ENCODE results near the gene ZNF652.
"Not testable (repeated sequence)": the region's sequence is repeated elsewhere in the genome, so short reads cannot be mapped to it uniquely, and the experiment has no call there.

ZNF652 gene

DNA sequence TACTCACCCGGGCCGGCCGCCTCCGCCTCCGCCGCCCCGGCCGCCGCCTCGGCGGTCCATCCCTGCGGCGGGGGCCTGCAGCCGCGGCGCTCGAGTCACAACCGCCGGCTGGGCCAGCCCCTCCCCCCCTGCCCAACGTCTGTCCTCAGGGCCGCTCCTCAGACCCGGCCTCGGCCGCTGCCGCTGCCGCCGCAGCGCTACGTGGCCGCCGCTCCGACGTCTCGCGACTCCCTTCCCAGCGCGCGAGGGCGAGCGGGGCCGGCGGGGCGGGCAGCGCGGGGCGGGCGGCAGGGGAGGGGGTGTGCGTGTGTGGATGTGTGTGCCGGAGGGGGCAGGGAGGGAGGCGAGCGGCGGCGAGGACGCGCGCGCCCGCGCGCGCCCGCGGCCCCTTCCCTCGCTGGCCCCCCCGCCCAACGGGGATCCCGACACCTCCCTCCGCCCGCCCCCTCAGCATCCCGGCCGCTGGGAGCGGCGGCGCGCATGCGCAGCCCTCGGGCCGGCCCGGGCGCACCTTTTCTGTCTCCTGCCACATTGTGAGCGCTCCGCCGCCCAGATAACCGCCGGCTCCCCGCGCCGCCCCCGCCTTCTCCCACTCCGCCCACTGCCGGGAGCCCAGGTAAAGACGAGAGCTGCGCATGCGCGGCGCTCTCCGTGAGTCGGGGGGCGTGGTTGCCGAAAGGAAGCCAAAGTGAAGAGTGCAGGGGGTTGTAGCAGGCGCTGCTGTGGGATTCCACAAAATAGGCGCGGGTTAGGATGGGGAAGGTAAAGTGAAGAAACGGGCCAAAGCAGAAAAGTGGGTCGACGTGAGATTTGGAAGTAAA is at the start of gene ZNF652:
TSS of gene ZNF652 (minus strand) at position 349 of the 821 bp plus-strand sequence. CDS start 44,525 bp downstream, outside the sequence.
- DNase-seq = peak; percentile 85 to 90

DNA sequence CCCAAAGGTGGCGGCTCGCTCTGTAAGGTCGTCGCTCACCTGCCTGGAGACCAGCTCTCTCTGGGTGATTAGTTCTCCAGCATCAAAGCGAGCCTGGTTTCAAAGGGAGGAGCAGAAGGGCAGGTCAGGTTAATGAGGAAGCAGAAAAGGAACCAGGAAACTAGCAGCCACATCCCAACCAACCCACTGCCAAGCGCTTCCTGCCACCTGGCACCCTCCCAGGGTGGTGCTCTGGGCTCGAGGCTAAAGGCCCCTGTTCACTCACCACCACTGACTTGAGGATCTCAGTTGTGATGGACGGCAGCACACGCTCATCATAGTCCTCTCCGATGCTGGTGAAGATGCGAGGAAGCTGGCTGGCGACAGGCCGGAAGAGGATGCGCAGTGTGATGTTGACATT is 47.0 kb upstream of the ZNF652 start:
- no peak for DNase-seq

DNA sequence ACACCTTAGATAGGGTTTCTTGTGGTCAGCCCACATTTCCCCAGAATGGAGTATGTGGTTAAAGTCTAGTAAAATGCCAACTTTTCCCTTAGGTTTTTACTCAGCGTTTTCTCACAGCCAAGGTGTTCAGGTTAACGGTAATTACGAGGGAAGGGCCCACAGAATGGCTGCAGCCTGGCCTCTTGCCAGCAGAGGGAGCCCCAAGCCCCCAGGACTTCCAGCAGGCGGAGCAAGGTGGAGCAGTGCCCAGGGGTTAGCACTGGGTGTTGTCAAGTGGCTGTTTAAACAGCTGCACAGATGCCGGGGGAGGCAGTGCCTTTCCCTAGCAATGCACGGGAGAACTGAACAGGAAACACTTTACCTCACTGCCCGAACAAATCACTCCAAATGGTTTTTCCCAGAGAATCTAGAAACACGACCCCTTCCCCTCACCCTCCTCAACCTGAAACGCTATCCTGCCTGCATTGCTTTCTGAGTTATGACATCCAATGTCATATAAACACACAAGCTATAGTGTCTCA is 46.0 kb upstream of the ZNF652 start:
- peak; percentile 88 to 91 for DNase-seq

DNA sequence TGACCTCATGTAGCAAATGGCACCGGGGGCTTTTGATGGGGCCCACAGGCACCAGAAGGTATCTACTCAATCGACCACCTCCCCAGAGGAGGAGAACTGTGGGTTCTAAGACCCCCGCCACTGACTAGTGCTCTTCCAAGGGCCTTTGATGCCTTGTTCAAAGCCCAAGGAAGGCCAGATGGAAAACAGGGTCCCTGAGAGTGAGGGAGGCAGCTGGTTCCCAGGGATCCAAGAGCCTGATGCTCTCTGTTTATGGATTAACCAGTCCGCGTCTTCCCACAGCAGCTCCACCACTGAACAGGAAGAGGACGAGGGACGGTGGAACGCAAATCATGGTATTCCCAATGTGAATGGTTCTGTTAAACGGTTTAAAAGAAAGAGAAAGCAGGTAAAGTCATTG is 45.0 kb upstream of the ZNF652 start:
- no peak for DNase-seq

DNA sequence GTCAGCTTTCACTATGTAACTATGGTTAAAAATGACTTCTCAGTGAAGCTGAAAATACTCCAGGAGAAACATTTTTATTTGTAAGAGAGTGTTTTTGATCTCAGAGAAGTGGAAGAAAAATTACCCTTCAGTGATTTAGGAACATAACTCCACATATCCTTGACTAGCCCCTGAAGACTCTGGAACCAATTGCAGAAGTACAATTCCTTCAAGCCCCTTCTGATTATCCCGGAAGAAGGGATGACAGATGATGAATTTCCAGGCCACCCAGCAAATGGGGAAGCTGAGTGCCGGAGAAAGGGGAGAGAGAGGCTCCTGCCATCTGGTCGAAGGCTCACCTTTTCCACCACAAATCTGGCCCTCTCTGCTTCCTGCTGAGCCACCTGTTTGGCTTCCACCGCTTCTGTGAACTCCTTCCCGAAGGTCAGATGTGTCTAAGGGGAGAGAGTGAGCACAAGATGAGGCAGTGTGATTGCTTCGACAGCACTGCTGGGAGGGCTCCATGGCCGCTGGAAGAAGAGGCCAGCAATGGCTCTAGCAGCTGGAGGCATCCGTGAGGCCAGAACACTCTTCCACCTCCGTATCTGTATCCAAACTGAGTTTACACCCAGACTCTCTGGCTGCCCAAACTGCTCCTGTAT is 44.5 kb upstream of the ZNF652 start:
- DNase-seq = no peak

DNA sequence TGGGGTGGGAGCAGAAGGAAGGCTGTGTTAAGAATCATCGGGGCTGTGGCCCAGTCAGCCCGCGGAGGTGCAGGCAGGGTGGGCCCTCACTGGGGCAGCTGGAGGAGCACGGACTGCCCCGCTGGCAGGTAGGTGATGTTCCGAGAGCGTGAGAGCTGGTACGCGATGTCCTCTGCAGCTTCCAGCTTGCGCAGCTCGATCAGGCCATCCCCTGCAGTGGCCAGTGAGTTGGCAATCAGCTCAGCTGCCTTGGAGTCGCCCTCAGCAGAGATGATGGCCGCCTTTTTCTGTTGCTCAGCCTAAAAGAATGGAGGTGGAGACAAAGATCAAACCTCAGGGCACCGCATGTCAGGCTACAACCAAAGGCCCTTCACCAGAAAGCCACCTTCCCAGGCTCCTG is 42.9 kb upstream of the ZNF652 start:
- DNase-seq = no peak

DNA sequence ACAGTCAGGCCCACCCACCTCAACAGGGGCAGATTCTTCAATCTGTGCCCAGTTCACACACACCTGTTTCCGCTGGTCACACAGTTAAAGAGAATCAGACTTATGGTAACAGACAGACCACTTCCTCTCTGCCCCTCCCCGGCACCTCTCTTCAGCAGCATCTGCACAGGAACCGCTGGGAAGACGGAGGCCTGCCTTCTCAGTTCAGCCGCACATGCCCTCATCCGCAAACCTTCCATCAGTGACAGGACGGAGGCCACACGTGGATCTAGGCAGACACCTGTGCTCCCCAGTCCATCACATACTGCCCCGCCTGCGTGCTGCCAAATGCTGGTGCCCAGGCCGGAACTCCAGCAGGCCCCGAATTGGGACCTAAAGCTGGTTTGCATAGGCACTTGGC is 42.3 kb upstream of the ZNF652 start:
- no peak for DNase-seq

DNA sequence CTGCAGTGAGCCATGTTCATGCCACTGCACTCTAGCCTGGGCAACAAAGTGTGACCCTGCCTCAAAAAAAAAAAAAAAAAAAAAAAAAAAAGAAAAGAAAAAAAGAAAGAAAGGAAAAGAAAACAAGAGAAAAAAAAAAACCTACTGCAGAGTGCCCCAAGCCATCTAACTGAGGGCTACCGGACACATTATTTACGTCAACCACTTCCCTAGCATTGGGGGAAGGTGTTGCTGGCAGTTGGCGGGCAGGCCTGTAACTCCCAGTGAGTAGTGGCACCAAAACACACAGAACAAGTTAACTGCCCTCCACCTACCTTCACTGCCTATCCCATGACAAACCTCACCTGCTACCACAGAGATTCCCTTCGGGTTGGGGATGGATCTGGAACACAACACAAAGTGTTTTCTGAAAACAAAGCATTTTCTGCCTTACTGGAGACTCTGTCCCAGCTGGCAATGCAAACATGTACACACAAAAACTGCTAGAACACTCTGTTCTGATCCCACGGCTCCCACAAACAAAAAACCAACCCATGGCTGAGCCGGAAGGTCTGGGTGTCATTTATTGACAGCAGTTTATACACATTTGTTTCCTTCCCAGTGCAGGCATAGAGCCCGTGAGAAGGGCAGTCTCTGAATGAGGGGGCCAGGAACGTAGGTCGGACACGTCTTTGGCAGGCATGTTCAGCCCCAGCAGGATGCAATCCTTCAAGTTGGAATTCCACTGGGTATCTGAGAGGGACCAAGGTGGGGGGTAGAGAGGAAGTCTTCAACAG is 41.7 kb upstream of the ZNF652 start:
- DNase-seq = no peak

DNA sequence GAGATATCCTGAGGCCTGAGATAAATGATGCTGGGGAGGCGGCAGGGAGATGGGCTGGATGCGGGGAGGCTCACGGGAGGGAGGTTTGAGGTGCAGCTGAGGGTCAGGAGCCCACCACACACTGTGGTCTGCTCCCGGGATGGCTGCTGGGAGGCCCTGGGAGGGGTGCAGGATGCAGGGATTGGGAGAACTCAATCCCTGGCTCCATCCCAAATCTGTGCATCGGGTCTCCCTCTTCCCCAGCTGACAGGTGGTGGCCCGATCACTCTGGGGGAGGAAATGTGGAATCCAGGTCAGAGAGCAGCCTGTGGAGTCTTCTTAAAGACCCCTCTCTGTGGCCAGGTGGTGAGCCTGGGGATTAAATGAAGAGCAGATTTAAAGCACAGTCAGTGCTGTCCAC is 40.7 kb upstream of the ZNF652 start:
- no peak for DNase-seq

DNA sequence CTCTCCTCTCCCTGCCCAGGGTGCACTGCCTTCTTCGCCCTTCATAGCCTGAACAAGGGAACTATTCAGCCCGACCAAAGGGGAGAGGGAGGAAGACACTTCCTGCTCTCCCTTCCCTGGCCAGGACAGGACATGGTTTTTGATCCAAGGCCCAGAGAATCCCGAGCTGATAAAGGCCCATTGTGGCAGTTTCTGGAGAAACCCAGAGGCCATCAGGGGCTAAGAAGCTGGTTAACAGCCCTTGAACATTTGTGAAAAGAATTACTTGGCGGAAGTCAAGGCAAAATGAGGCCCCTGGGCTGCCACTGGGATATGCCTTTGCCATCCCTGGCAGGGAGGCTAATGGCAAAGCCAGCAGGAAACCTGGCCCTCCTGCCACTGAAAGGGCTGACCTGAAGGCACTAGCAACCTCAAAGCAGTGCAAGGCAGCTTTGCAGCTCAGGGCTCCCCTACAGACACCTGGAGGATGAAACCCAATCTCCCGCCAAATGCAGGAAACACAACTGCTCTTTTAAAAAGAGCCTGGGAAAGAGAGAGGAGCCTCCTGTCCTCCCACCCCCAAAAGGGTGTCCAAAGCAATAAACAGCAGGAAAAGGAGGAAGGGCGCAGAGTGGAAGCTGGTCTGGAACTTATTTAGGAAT is 40.0 kb upstream of the ZNF652 start:
- DNase-seq = no peak

DNA sequence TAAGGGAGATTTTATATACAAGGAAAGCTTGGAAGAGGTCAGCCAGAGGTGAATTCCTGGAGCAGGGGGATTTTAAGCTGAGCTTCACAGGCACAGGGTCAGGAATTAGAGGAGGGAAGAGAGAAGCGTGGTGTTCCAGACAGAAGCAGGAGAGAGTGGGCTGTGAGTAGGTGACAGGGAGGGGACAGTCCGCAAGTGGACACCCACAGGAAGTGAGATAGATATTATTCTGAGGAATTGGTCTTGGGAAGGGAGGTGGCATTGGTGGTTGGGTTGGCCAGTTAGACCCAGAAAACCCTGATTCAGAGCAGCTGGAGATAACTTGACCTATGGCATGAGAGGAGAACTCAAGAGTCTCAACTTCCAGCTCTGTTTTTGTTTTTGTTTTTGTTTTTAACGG is 37.9 kb upstream of the ZNF652 start:
- no peak for DNase-seq

DNA sequence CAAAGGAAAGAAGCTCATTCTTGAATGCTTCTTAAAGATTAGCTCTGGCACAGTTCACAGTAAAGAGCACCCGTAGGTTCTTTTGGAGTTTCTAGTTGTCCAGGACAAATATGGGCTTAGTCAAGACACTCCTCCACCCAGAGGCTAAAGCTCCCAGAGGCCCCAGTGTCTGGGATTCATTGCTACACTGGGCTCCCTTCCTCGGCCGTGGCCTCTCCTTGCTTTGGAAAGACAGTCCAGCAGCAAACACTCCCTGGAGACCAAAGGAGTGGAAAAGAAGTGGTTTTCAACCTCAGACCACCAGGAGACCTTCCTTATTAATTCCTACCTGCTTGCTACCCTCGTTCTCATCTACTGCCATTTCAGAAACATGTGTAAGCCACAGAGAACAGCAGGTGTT is 35.5 kb upstream of the ZNF652 start:
- no peak for DNase-seq

DNA sequence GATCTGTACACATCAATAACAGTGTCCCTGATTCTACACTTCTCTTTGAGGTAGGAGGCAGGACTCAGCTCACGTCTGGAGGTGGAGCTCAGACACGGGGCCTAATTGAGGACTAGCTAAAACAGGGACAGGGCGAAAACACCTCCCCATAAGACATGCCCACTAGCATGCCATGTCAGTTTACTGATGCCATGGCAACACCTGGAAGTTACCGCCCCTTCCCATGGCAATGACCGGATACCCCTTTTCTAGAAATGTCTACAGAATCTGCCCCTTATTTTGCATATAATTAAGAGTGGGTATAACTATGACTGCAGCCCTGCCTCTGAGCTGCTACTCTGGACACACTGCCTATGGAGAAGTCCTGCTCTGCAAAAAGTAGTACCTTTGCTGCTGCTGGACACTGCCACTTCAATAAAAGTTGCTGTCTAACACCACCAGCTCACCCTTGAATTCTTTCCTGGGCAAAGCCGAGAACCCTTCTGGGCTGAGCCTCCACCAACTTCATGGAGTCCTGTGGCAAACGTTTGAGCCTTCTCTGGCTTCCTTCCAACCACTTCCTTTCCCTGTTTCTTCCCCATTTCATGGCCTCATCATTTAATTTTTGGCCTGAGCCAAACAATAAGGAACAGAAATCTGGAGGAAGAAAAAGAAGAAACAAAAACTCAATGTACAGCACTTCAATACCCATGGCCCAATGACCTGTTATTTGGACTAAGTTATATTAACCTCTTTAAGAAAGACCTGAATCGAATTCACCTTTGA is 31.6 kb upstream of the ZNF652 start:
- no peak for DNase-seq

DNA sequence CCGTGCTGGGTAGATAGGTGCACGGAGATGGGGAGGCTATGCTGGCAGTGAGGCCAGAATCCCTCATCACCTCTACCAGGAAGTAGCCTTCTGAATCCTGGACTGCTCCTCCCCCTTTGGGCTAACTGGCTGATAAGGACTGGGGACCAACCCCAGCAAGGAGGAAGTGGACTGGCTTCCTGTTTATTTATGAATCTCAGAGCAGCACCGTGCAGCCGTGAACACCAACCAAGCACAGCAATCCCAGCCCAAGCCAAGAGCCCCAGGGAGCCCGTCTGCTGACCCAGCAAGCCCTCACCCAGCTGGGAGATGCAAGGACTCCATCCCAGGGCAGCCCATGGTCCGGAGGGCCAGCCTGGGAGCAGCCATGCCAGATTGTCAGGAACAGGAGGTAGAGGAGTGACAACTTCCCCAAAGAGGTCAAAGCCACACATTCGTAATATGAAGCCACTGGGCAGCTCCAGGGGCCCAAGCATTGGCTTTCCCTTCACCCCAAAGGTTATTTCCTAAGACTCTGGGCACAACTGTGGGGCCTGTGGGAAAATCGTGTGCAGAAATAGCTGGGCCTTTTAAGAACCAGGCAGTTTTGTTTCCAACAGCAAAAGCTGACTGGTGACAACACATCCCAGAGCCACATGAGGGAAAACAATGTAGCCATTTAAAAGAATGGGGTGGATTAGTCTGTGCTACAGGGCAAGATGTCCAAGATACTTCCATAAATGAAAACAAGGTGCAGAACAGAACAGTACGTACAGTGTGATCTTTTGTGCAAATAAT is 28.7 kb upstream of the ZNF652 start:
- DNase-seq = no peak

DNA sequence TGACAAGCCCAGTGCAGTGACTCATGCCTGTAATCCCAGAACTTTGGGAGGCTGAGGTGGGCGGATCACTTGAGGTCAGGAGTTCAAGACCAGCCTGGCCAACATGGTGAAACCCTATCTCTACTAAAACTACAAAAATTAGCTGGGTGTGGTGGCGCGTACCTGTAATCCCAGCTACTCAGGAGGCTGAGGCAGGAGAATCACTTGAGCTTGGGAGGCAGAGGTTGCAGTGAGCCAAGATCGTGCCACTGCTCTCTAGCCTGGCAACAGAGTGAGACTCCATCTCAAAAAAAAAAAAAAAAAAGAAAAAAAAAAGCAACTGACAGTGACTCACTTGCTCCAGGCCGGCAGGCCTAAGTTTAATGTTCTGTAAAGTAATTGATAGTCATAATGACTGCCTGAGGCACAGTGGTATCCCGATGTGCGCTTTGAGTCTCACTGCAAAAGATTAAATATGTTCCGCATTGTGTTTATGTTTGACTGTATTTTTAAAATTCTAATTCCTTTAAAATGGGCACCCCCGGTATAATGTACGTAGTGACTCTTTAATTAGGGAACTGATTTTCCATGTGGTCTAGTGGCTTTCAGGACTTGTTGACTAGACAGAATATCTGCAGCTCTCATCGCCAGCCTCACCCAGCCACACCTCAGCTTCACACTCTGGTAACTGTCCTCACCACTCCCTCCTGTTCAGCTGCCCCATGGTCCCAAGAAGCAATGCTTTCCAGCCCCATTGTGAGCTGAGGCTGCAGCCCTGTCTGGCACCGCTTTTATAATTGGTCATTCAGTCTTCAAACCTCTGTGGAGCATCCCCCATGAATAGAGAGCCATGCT is 27.7 kb upstream of the ZNF652 start:
- DNase-seq = not testable (repeated sequence)

DNA sequence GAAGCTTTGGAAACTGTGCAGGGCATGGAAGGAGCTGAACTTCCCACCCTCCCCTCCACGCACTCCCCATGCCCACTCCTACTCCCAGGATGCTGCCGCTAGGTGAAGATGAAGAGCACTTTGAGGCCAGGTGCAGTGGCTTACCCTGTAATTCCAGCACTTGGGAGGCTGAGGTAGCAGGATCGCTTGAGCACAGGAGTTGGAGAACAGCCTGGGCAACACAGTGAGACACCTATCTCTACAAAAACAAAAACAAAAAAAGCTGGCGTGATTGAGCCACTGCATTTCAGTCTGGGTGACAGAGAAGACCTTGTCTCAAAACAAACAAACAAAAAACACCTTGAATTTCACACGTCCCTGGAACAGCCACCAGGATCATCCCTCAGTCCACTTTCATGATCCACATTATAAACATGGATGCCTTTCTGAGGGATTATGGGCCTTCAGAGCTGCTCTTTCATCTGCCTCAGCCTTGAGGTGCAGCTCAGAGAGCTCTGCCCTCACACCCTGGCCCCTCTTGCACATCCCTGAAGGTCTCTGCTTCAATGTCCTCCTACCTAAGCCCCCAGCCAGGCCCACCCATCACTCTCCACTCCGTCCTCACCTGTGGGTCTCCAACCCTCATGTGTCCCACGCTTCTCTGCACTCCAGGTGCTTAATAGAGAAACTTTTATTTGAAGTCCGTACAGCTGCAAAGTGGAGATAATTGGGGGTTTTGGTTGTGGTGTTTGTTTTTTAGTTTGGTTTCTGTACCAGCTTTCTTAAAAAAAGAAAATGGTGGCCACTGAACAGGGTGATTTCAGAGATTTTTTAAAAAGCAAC is 26.9 kb upstream of the ZNF652 start:
- no peak for DNase-seq

DNA sequence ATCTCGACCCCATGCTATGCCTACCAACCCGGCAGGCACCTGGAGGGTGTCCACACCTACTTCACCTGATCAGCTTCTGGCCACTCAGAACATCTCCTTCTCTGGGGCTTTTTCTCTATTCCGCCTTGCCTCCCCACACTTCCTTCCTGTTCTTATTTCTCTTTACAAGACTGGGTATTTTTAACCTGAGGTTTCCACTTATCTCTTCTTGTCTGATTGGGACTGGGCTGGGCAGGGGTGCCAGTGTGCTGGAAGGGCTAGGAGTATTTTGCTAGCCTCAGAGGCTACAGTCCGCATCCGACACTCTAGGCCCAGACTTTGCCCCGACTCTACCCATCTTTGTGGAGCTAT is 26.2 kb upstream of the ZNF652 start:
- DNase-seq = no peak

DNA sequence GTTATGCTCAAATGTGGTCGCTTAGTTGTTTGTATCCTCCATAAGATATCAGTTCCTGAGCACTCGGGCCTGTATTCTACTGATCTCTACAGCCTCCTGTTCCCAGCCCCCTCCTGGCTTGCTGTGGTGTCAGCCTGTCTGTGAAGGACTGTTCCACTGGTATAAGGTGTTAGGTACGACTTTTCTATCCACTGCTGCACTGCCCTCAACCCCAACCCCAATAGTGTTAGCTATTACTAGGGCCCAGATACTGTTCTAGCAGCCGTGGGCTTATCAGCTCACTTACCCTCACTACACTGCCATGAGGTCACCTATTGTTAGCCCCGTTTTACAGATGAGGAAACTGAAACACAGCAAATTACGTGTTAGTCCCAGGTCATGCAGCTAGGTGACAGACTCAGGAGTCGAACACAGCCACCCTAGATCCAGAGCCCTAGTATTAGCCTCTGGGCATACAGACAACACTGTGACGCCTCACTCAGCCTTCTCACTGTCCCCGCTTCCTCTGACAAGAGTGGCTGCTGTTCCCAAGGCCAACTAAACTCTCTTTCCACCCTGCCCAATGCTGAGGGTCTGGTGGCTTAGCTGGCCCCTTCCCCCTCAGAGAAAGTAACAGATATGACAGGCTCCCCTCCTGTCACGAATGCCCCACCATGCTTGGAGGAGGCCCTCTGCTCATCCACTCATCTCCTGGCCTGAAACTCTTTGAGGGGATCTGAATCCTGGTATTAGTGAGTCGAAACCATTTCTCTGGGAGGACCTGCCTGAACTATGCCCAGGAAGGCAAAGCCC is 25.6 kb upstream of the ZNF652 start:
- no peak for DNase-seq

DNA sequence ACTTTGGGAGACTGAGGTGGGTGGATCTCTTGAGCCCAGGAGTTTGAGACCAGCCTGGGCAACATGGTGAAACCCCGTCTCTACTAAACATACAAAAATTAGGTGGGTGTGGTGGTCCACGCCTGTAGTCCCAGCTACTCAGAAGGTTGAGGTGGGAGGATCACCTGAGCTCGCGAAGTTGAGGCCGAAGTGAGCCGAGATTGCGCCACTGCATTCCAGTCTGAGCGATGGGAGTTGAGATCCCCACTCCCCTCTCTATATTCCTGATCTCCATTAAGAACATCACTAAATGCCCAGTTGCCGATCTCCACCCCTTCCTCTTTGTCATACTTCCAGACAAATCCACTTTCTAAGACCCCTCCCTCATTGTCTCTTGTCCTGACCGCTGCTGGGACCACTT is 24.3 kb upstream of the ZNF652 start:
- no peak for DNase-seq

Data from stimulated activated CD4-positive, alpha-beta T cell treated with anti-CD3 and anti-CD28 coated beads, Interleukin-2, amount 100 ng/mL, for 24 hours (primary cell).